SK-N-SH (cell line): Measurements from ENCODE around the gene GRIA1. TPM values are rescaled to one million over a fixed set of nuclear protein-coding genes. Genes with fewer than 3 reads are reported as not detected.
A peak's percentile ranks its signal among the peaks of the same experiment; 100 is the strongest.

ENCODE experiments used
- CTCF ChIA-PET: fragments of 300-600, 350-600 bp; formaldehyde crosslinking; extraction: SDS; loops from one replicate; lab custom pipeline; 2021; lab: Yijun Ruan, JAX
- POLR2A ChIA-PET: fragments of 350-600 bp; sonication (Branson Sonifier 250); formaldehyde crosslinking; extraction: SDS; loops from one replicate; lab custom pipeline; 2020; ENCODE audit warnings: antibody characterized with exemption, inconsistent platforms; lab: Yijun Ruan, JAX
- DNase-seq: peaks from one replicate; pipeline ENCODE4 v3.0.0; 2012
- H2AFZ ChIP-seq: fragments of 200-600 bp; sonication (generic); 2 replicates; pipeline ENCODE4 v1.8.1; 2016; ENCODE audit warnings: antibody characterized with exemption, mild to moderate bottlenecking, low read depth
- H3F3A ChIP-seq: fragments of 200-600 bp; sonication (generic); replicated peaks from 2 replicates; pipeline ENCODE3; 2016; ENCODE audit warnings: antibody characterized with exemption, mild to moderate bottlenecking; ENCODE audit not compliant: insufficient read depth
- H3K27ac ChIP-seq, 2 experiments: fragments of 200-500 bp in 1 of 2; fragments of 200-600 bp in 1 of 2; sonication (Bioruptor generic) in 1 of 2; sonication (generic), shearing (Covaris generic) in 1 of 2; 2 replicates each; pipeline versions ENCODE4 v1.5.1 to v1.6.1; 2014 to 2016; ENCODE audit warnings: low read depth in 2 of 2, inconsistent platforms in 1 of 2, low read length in 1 of 2, mild to moderate bottlenecking in 1 of 2, mixed read lengths in 1 of 2
- H3K27me3 ChIP-seq: fragments of 200-600 bp; sonication (generic), shearing (Covaris generic); 2 replicates; pipeline ENCODE4 v1.6.1; 2016; ENCODE audit warnings: mixed run types; ENCODE audit not compliant: insufficient read depth
- H3K36me3 ChIP-seq, 2 experiments: fragments of 200-500 bp in 1 of 2; fragments of 200-600 bp in 1 of 2; sonication (Bioruptor generic) in 1 of 2; sonication (generic) in 1 of 2; replicated peaks in 1 of 2; 2 replicates each; pipeline versions ENCODE3 to v1.5.1; 2014 to 2016; ENCODE audit warnings: low read length in 1 of 2, mild to moderate bottlenecking in 1 of 2; ENCODE audit not compliant: insufficient read depth in 2 of 2, control insufficient read depth in 1 of 2
- H3K4me1 ChIP-seq, 2 experiments: fragments of 200-500 bp in 1 of 2; fragments of 200-600 bp in 1 of 2; sonication (Bioruptor generic) in 1 of 2; sonication (generic), shearing (Covaris generic) in 1 of 2; 2 replicates each; pipeline versions ENCODE4 v1.5.1 to v1.6.1; 2014 to 2016; ENCODE audit warnings: low read depth in 1 of 2, low read length in 1 of 2, mixed run types in 1 of 2; ENCODE audit not compliant: insufficient read depth in 2 of 2, control insufficient read depth in 1 of 2
- H3K4me2 ChIP-seq: fragments of 200-600 bp; sonication (generic), shearing (Covaris generic); 2 replicates; pipeline ENCODE4 v1.6.1; 2017; ENCODE audit warnings: mixed run types
- H3K4me3 ChIP-seq, 2 experiments: fragments of 200-500 bp in 1 of 2; fragments of 200-600 bp in 1 of 2; sonication (Bioruptor generic) in 1 of 2; sonication (generic), shearing (Covaris generic) in 1 of 2; 2 replicates each; pipeline versions ENCODE4 v1.5.1 to v1.8.1; 2014 to 2016; ENCODE audit warnings: low read depth in 2 of 2, inconsistent platforms in 1 of 2, low read length in 1 of 2, mild to moderate bottlenecking in 1 of 2, mixed read lengths in 1 of 2, moderate library complexity in 1 of 2
- H3K79me2 ChIP-seq: fragments of 200-600 bp; sonication (generic); 2 replicates; pipeline ENCODE4 v1.8.1; 2017; ENCODE audit warnings: mild to moderate bottlenecking; ENCODE audit not compliant: insufficient read depth
- H3K9ac ChIP-seq: fragments of 200-600 bp; sonication (generic); 2 replicates; pipeline ENCODE4 v1.6.1; 2017; ENCODE audit warnings: mixed run types
- H3K9me2 ChIP-seq: fragments of 200-600 bp; sonication (generic); 2 replicates; pipeline ENCODE4 v1.6.1; 2017; ENCODE audit warnings: mixed run types
- H3K9me3 ChIP-seq: fragments of 200-600 bp; sonication (generic); 2 replicates; pipeline ENCODE4 v1.6.1; 2017; ENCODE audit warnings: mixed run types, mild to moderate bottlenecking, moderate library complexity
- H4K20me1 ChIP-seq: fragments of 200-600 bp; sonication (generic); 2 replicates; pipeline ENCODE4 v1.6.1; 2017; ENCODE audit warnings: mild to moderate bottlenecking, mixed run types; ENCODE audit not compliant: insufficient read depth
- ELF1 ChIP-seq: IDR thresholded peaks from 2 replicates; pipeline ENCODE4 v1.4.0; 2012
- EP300 ChIP-seq, 2 experiments: IDR thresholded peaks; 2 replicates each; pipeline versions ENCODE4 v1.4.0 to v1.6.1; 2012; ENCODE audit warnings: borderline replicate concordance in 1 of 2, low read depth in 1 of 2, low read length in 1 of 2
- EZH2phosphoT487 ChIP-seq: fragments of 200-600 bp; sonication (generic); IDR thresholded peaks from 2 replicates; pipeline ENCODE4 v1.6.1; 2017; ENCODE audit warnings: low read depth, mixed run types, mild to moderate bottlenecking, antibody characterized with exemption, moderate library complexity, borderline replicate concordance
- GATA2 ChIP-seq: sonication (generic); formaldehyde crosslinking; IDR thresholded peaks from 2 replicates; pipeline ENCODE4 v1.5.0; 2020; ENCODE audit warnings: mild to moderate bottlenecking, missing genetic modification reagents
- IRF3 ChIP-seq: fragments of 150-350 bp; IDR thresholded peaks from 2 replicates; pipeline ENCODE4 v1.6.1; 2016; ENCODE audit warnings: mild to moderate bottlenecking, low read depth, low read length
- PBX3 ChIP-seq: IDR thresholded peaks from 2 replicates; pipeline ENCODE4; 2012
- REST ChIP-seq: IDR thresholded peaks from 2 replicates; pipeline ENCODE4 v1.6.1; 2012; ENCODE audit warnings: mild to moderate bottlenecking, low read depth, low read length, moderate library complexity
- RXRA ChIP-seq: IDR thresholded peaks from 2 replicates; pipeline ENCODE4 v1.4.0; 2012; ENCODE audit warnings: low read depth, mild to moderate bottlenecking, borderline replicate concordance
- SMC3 ChIP-seq: IDR thresholded peaks from 2 replicates; pipeline ENCODE4 v1.6.1; 2012; ENCODE audit warnings: low read depth, low read length, improper control_type of control experiment
- USF1 ChIP-seq: IDR thresholded peaks from 2 replicates; pipeline ENCODE4 v1.4.0; 2012; ENCODE audit warnings: low read depth, borderline replicate concordance
- WGBS: methylation state at CpG from one replicate; pipeline ENCODE4 v1.1.6; 2017; ENCODE audit warnings: low lambda C conversion rate; 5-methylcytosine and 5-hydroxymethylcytosine counted together
- polyA plus RNA-seq, 3 experiments: library from polyadenylated mRNA; depleted of rRNA; stranded (reverse); fragments of >200 nt; gene quantifications; 2 replicates each; pipeline ENCODE4 v1.2.3, GENCODE V29; 2012

The GRIA1 gene
- polyA plus RNA-seq, 1 of the 3 experiments (the other 2 are of a cell fraction), result 0.35 TPM

- no peak for TF ChIP-seq REST
- no peak for TF ChIP-seq PBX3
- TF ChIP-seq USF1, result peak; percentile 93
- no peak for TF ChIP-seq ELF1
- TF ChIP-seq EZH2phosphoT487, result no peak
- no peak for TF ChIP-seq IRF3
- no peak for TF ChIP-seq SMC3
These were observed 341.5 kb downstream of the GRIA1 start (continued) for GRCh38 chr5:153831973-153832372.

GRCh38 chr5:153835891-153836515 is 345.5 kb downstream of the GRIA1 start:
- Histone ChIP-seq H3K9me3 (no peaks in the 10 kb centered on the region), H3K9me2 (no peaks in the 10 kb centered on the region), H2AFZ (no peak overlapping the region), H4K20me1 (no peaks in the 10 kb centered on the region), H3K27ac (no peak overlapping the region), H3K27me3 (no peaks in the 10 kb centered on the region), H3K4me1 (peaks cover 0 to 5% of the 10 kb centered on the region in 2 experiments; a peak in 1 of 4 replicates), H3F3A (no peaks in the 10 kb centered on the region), H3K79me2 (no peaks in the 10 kb centered on the region), H3K4me3 (no peak overlapping the region), H3K9ac (no peak overlapping the region), H3K36me3 (no peaks in the 10 kb centered on the region), H3K4me2 (no peak overlapping the region)
- peak; percentile 24 for DNase-seq
- ChIA-PET CTCF (no interaction called here), POLR2A (no interaction called here)
- 46% methylated on average over 2 of the region's 4 CpGs for WGBS
- TF ChIP-seq GATA2 (CRISPR knock-in tag) (peak; percentile 56), RXRA (no peak), EP300 (IDR thresholded peaks at IDR 0.05; ENCODE audit: borderline replicate concordance in 1 of 2, low read depth in 1 of 2, low read length in 1 of 2) (peak in 1 of 2 experiments; percentile 33; a peak in 1 of 4 replicates)
